AG09319 (cell line): ENCODE measurements around the gene UPF1.

Experiments
- DNase-seq: peaks from one replicate; pipeline ENCODE4 v3.0.0-alpha.2; 2010; ENCODE audit warnings: low read depth; ENCODE audit errors: extremely low read depth
- CTCF ChIP-seq: IDR thresholded peaks from 2 replicates; pipeline ENCODE4 v1.5.1; 2011; ENCODE audit warnings: low read depth, mild to moderate bottlenecking, inconsistent platforms, low read length, moderate library complexity

The UPF1 gene

GRCh38 chr19:18855647-18856384 lies 24.1 kb downstream of the UPF1 start:
- no peak for DNase-seq
- TF ChIP-seq CTCF: no peak

GRCh38 chr19:18856385-18857126 lies 24.8 kb downstream of the UPF1 start:
- DNase-seq: no peak
- peak; percentile 53 for TF ChIP-seq CTCF

GRCh38 chr19:18857223-18857622 lies 25.5 kb downstream of the UPF1 start:
- no peak for DNase-seq
- TF ChIP-seq CTCF: no peak

- no peak for TF ChIP-seq CTCF
- no peak for DNase-seq
Observed at GRCh38 chr19:18858906-18859646, 27.3 kb downstream of the UPF1 start.

GRCh38 chr19:18859676-18860301 lies 28.0 kb downstream of the UPF1 start:
- DNase-seq: no peak
- TF ChIP-seq CTCF: no peak

GRCh38 chr19:18860302-18860700 lies 28.5 kb downstream of the UPF1 start:
- no peak for DNase-seq
- TF ChIP-seq CTCF: no peak
